GM12873 (cell line): ENCODE results near the gene ANKRD40.

ENCODE experiments used
- CTCF ChIP-seq: IDR thresholded peaks from 2 replicates; pipeline ENCODE4 v1.5.1; 2012; ENCODE audit warnings: low read depth, mild to moderate bottlenecking, moderate library complexity, low read length, control low read depth; ENCODE audit not compliant: insufficient read depth; ENCODE audit errors: missing control alignments

Gene ANKRD40

GRCh38 chr17:50668025-50668837 is 39.5 kb downstream of the ANKRD40 start:
- TF ChIP-seq CTCF, result no peak

GRCh38 chr17:50667259-50668024 is 40.3 kb downstream of the ANKRD40 start:
- TF ChIP-seq CTCF, result no peak

GRCh38 chr17:50666316-50666715 is 41.4 kb downstream of the ANKRD40 start:
- no peak for TF ChIP-seq CTCF

GRCh38 chr17:50665838-50666237 is 41.9 kb downstream of the ANKRD40 start:
- TF ChIP-seq CTCF, result no peak

- no peak for TF ChIP-seq CTCF
Observed at GRCh38 chr17:50664788-50665458, 42.8 kb downstream of the ANKRD40 start.

- TF ChIP-seq CTCF, result no peak
Observed at GRCh38 chr17:50663812-50664374, 43.8 kb downstream of the ANKRD40 start.
